Measurements from ENCODE around the gene SRRM3.
"Not testable (repeated sequence)": the region's sequence is repeated elsewhere in the genome, so short reads cannot be mapped to it uniquely, and the experiment has no call there.

SRRM3 gene

GRCh38 chr7:76262683-76263402, 61.1 kb downstream of the SRRM3 start:
- TF ChIP-seq CTCF (IDR thresholded peaks at IDR 0.05; ENCODE audit: low read depth, low read length) = peak; percentile 90
- in situ Hi-C loops (cut with HindIII; ENCODE audit: low sequenced_read_pairs) = no loop called here
- no peak overlapping the region for H3K4me3 ChIP-seq (ENCODE audit: low read depth, low read length)
- DNase-seq (ENCODE audit: low read depth, low spot score) = peak; percentile 43

GRCh38 chr7:76265299-76265698, 63.6 kb downstream of the SRRM3 start:
- no peak for TF ChIP-seq CTCF (IDR thresholded peaks at IDR 0.05; ENCODE audit: low read depth, low read length)
- in situ Hi-C loops (cut with HindIII; ENCODE audit: low sequenced_read_pairs) = no loop called here
- DNase-seq (ENCODE audit: low read depth, low spot score) = no peak
- H3K4me3 ChIP-seq (ENCODE audit: low read depth, low read length) = no peak overlapping the region

- no peak overlapping the region for H3K4me3 ChIP-seq (ENCODE audit: low read depth, low read length)
- no peak for DNase-seq (ENCODE audit: low read depth, low spot score)
- no peak for TF ChIP-seq CTCF (IDR thresholded peaks at IDR 0.05; ENCODE audit: low read depth, low read length)
- in situ Hi-C loops (cut with HindIII; ENCODE audit: low sequenced_read_pairs) = no loop called here
Observed at GRCh38 chr7:76267107-76267893, 65.6 kb downstream of the SRRM3 start.

- no peak overlapping the region for H3K4me3 ChIP-seq (ENCODE audit: low read depth, low read length)
- in situ Hi-C loops (cut with HindIII; ENCODE audit: low sequenced_read_pairs) = no loop called here
- TF ChIP-seq CTCF (IDR thresholded peaks at IDR 0.05; ENCODE audit: low read depth, low read length) = no peak
- no peak for DNase-seq (ENCODE audit: low read depth, low spot score)
Observed at GRCh38 chr7:76267894-76268183, 66.1 kb downstream of the SRRM3 start.

GRCh38 chr7:76268376-76268775, 66.7 kb downstream of the SRRM3 start:
- no peak for TF ChIP-seq CTCF (IDR thresholded peaks at IDR 0.05; ENCODE audit: low read depth, low read length)
- no peak for DNase-seq (ENCODE audit: low read depth, low spot score)
- H3K4me3 ChIP-seq (ENCODE audit: low read depth, low read length) = no peak overlapping the region
- in situ Hi-C loops (cut with HindIII; ENCODE audit: low sequenced_read_pairs) = no loop called here

GRCh38 chr7:76269895-76270294, 68.2 kb downstream of the SRRM3 start:
- DNase-seq (ENCODE audit: low read depth, low spot score) = no peak
- in situ Hi-C loops (cut with HindIII; ENCODE audit: low sequenced_read_pairs) = no loop called here
- H3K4me3 ChIP-seq (ENCODE audit: low read depth, low read length) = no peak overlapping the region
- no peak for TF ChIP-seq CTCF (IDR thresholded peaks at IDR 0.05; ENCODE audit: low read depth, low read length)

GRCh38 chr7:76271384-76271783, 69.7 kb downstream of the SRRM3 start:
- in situ Hi-C loops (cut with HindIII; ENCODE audit: low sequenced_read_pairs); DNase-seq (ENCODE audit: low read depth, low spot score); H3K4me3 ChIP-seq (ENCODE audit: low read depth, low read length): not testable (repeated sequence)
